Esophagus squamous epithelium (tissue), 4 donors: ENCODE results near the gene MPLKIP.
"Not testable (repeated sequence)": the region's sequence is repeated elsewhere in the genome, so short reads cannot be mapped to it uniquely, and the experiment has no call there.

Experiments used
- CTCF ChIP-seq, 6 experiments: fragments of 450-650 bp in 4 of 6; fragments of 200-600 bp in 2 of 6; sonication (generic) in 2 of 6; IDR thresholded peaks; one replicate each; pipeline ENCODE4 v1.5.1; 2016 to 2019; ENCODE audit warnings: antibody characterized with exemption in 6 of 6, mild to moderate bottlenecking in 4 of 6, moderate library complexity in 4 of 6
- POLR2A ChIP-seq, 4 donors: fragments of 450-650 bp; IDR thresholded peaks; one replicate each; pipeline ENCODE4 v1.6.1; 2017; ENCODE audit warnings: antibody characterized with exemption in 4 of 4, mild to moderate bottlenecking in 4 of 4, moderate library complexity in 3 of 4

GRCh38 chr7:40175256-40175655 is 40.8 kb upstream of the MPLKIP start:
- not testable (repeated sequence) for TF ChIP-seq CTCF, POLR2A (IDR thresholded peaks at IDR 0.05)
